GM12864 (cell line): Measurements from ENCODE around the gene RUVBL1.

Experiments used
- DNase-seq: peaks from one replicate; pipeline ENCODE4 v3.0.0-alpha.2; 2011; ENCODE audit warnings: low read depth
- H3K4me3 ChIP-seq: 2 replicates; pipeline ENCODE4 v1.5.1; 2011; ENCODE audit warnings: mild to moderate bottlenecking, low read depth, low read length, control low read depth
- CTCF ChIP-seq: IDR thresholded peaks from 2 replicates; pipeline ENCODE4 v1.5.1; 2011; ENCODE audit warnings: low read depth, mild to moderate bottlenecking, moderate library complexity, low read length, control low read depth, inconsistent platforms; ENCODE audit errors: missing control alignments

RUVBL1 gene

GRCh38 chr3:128051459-128051836 is 72.2 kb downstream of the RUVBL1 start:
- no peak for DNase-seq
- peak overlapping the region; percentile 83 for H3K4me3 ChIP-seq
- TF ChIP-seq CTCF = no peak

DNA sequence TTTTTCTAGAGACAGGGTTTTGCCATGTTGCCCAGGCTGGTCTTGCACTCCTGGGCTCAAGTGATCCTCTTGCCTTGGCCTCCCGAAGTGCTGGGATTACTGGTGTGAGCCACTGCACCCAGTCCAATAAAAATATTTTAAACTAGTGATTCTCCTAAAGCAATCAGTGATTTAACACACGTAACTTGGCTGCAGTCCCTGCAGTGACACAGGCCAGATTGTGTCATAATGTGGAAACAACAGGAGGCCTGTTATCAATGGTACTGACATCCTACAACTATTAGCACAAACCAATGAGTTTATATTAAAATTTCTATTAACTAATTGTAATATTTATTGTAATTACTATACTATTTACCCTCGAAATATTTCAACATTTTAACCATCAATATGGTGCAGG is 73.0 kb downstream of the RUVBL1 start:
- H3K4me3 ChIP-seq = no peak overlapping the region
- no peak for TF ChIP-seq CTCF
- DNase-seq = no peak

DNA sequence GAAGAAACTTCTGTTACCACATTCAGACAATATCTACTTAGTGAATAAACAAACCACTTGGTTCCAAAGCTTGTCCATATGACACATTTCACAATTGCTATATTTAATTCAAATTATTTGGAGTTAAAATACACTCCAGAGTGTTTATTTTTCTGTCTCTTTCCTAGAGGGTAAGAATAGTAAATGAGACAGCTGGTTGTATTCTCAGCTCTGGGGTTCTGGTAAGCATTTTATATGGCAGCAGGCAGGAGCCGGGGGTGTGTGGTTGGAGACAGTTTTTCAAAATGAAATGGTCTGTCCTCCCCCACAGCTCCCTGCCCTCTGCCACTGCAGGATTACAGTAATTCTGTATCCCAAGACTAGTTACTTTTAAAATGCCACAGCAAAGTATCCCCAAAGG is 82.3 kb downstream of the RUVBL1 start:
- H3K4me3 ChIP-seq = no peak overlapping the region
- TF ChIP-seq CTCF = no peak
- DNase-seq = no peak

DNA sequence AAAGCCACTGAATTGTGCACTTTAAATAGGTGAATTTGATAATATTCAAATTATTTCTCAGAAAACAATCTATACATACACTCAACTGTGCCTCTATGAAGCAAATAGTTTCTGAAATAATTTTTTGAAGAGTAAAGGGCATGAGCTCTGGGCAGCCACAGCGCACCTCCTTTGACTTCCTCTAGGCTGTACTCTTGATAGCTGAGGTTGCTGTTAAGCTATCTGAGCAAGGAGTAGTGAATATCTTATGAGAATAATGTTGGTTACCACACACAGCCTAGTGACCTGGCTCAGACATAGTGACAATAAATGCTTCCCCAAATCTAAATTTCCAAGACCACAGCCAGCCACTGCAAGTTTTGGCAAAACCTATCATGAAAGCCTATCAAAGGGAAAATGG is 83.0 kb downstream of the RUVBL1 start:
- no peak overlapping the region for H3K4me3 ChIP-seq
- no peak for DNase-seq
- no peak for TF ChIP-seq CTCF

DNA sequence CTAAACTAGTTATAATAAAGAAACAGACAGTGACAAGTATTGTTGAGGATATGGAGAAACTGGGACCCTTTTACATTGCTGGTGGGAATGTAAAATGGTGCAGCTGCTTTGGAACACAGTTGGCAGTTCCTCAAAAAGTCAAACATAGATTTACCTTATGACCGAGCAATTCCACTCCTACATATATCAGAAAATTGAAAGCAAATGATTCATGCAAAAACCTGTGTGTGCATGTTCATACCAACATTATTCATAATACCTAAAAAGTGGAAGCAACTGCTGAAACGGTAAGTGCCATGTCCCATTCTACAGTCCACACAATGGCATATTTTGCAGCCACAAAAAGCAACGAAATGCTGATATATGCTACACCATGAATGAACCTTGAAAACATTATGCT is 83.6 kb downstream of the RUVBL1 start:
- no peak for DNase-seq
- no peak overlapping the region for H3K4me3 ChIP-seq
- TF ChIP-seq CTCF = no peak

DNA sequence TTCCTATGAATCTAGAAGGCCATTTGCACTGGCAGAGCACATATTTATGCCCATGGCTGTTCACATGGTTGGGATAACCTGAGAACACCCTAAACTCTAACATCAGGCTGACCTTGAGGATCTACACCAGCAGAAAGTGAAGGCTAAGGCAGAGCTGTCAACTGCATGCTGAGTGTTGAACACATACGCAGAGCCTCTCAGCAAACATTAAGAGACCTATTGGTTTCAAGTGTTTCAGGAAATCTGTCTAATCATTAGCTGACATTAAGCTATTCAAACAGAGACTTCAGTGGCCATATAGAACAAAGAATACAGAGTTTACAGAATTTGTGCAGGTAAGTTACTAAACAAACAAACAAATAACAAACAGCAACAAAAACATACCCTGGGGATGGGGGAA is 87.5 kb downstream of the RUVBL1 start:
- no peak overlapping the region for H3K4me3 ChIP-seq
- no peak for DNase-seq

More for the DNA sequence above, 87.5 kb downstream of the RUVBL1 start:
- TF ChIP-seq CTCF = no peak
